Liver (tissue), 9 donors: ENCODE data around the gene CDH9. TPM values are rescaled to one million over a fixed set of nuclear protein-coding genes. Genes with fewer than 3 reads are reported as not detected.

Source experiments
- DNase-seq: peaks from one replicate; pipeline ENCODE4 v3.0.0-alpha.2; 2017; ENCODE audit warnings: low spot score
- H3K27ac ChIP-seq, 2 donors: one replicate each; pipeline ENCODE4 v1.7.0; 2013; ENCODE audit warnings: inconsistent platforms in 2 of 2, low read length in 2 of 2, control low read depth in 1 of 2, low read depth in 1 of 2, mild to moderate bottlenecking in 1 of 2
- H3K27me3 ChIP-seq, 4 donors: one replicate each; pipeline versions ENCODE4 v1.6.1 to v1.7.0; 2013; ENCODE audit warnings: low read length in 3 of 4, inconsistent platforms in 1 of 4, mild to moderate bottlenecking in 1 of 4, moderate library complexity in 1 of 4; ENCODE audit not compliant: control insufficient read depth in 4 of 4, insufficient read depth in 4 of 4
- H3K36me3 ChIP-seq, 4 donors: one replicate each; pipeline versions ENCODE4 v1.6.1 to v1.7.0; 2013; ENCODE audit warnings: low read length in 3 of 4, mild to moderate bottlenecking in 3 of 4, low read depth in 1 of 4, moderate library complexity in 1 of 4; ENCODE audit not compliant: control insufficient read depth in 4 of 4, insufficient read depth in 3 of 4
- H3K4me1 ChIP-seq, 4 donors: one replicate each; pipeline versions ENCODE4 v1.6.1 to v1.7.0; 2013; ENCODE audit warnings: low read length in 3 of 4, mild to moderate bottlenecking in 3 of 4, moderate library complexity in 1 of 4; ENCODE audit not compliant: control insufficient read depth in 4 of 4, insufficient read depth in 4 of 4
- H3K4me3 ChIP-seq, 3 donors: one replicate each; pipeline versions ENCODE4 v1.6.1 to v1.7.0; 2013; ENCODE audit warnings: low read length in 3 of 3, control low read depth in 1 of 3, low read depth in 1 of 3, mild to moderate bottlenecking in 1 of 3
- H3K9ac ChIP-seq, 2 donors: one replicate each; pipeline ENCODE4 v1.7.0; 2013; ENCODE audit warnings: low read length in 2 of 2, mild to moderate bottlenecking in 2 of 2, moderate library complexity in 2 of 2, control low read depth in 1 of 2, low read depth in 1 of 2
- H3K9me3 ChIP-seq, 4 donors: one replicate each; pipeline versions ENCODE4 v1.6.1 to v1.7.0; 2013; ENCODE audit warnings: low read length in 3 of 4; ENCODE audit not compliant: control insufficient read depth in 4 of 4
- EGR1 ChIP-seq, 2 donors: IDR thresholded peaks; 2 replicates each; pipeline ENCODE4 v1.6.1; 2016 to 2018; ENCODE audit warnings: antibody characterized with exemption in 2 of 2, low read depth in 2 of 2
- FOXA1 ChIP-seq: IDR thresholded peaks from 2 replicates; pipeline ENCODE4 v1.6.1; 2016; ENCODE audit warnings: antibody characterized with exemption
- FOXA2 ChIP-seq: IDR thresholded peaks from 2 replicates; pipeline ENCODE4 v1.6.1; 2016; ENCODE audit warnings: antibody characterized with exemption
- GABPA ChIP-seq, 2 donors: IDR thresholded peaks in 1 of 2; conservative IDR thresholded peaks in 1 of 2; 2 replicates each; pipeline ENCODE4 v1.6.1; 2016; ENCODE audit warnings: antibody characterized with exemption in 2 of 2, mild to moderate bottlenecking in 1 of 2, moderate library complexity in 1 of 2
- HNF4A ChIP-seq, 2 donors: conservative IDR thresholded peaks; 2 replicates each; pipeline ENCODE4 v1.6.1; 2016; ENCODE audit warnings: antibody characterized with exemption in 2 of 2, mild to moderate bottlenecking in 2 of 2
- JUND ChIP-seq, 2 donors: IDR thresholded peaks; 2 replicates each; pipeline ENCODE4 v1.6.1; 2016; ENCODE audit warnings: antibody characterized with exemption in 2 of 2
- MAX ChIP-seq: IDR thresholded peaks from 2 replicates; pipeline ENCODE4 v1.6.1; 2016; ENCODE audit warnings: antibody characterized with exemption
- NR2F2 ChIP-seq: IDR thresholded peaks from 2 replicates; pipeline ENCODE4 v1.6.1; 2016; ENCODE audit warnings: antibody characterized with exemption
- RAD21 ChIP-seq, 2 donors: IDR thresholded peaks; 2 replicates each; pipeline ENCODE4 v1.6.1; 2016; ENCODE audit warnings: antibody characterized with exemption in 2 of 2, mild to moderate bottlenecking in 2 of 2
- REST ChIP-seq: IDR thresholded peaks from 2 replicates; pipeline ENCODE4 v1.6.1; 2016; ENCODE audit warnings: antibody characterized with exemption, mild to moderate bottlenecking
- RXRA ChIP-seq, 2 donors: IDR thresholded peaks; 2 replicates each; pipeline ENCODE4 v1.6.1; 2017 to 2018; ENCODE audit warnings: antibody characterized with exemption in 2 of 2, mild to moderate bottlenecking in 1 of 2
- SP1 ChIP-seq: IDR thresholded peaks from 2 replicates; pipeline ENCODE4 v1.6.1; 2018; ENCODE audit warnings: antibody characterized with exemption, mild to moderate bottlenecking
- TAF1 ChIP-seq: conservative IDR thresholded peaks from 2 replicates; pipeline ENCODE4 v1.6.1; 2016; ENCODE audit warnings: antibody characterized with exemption, mild to moderate bottlenecking
- YY1 ChIP-seq: IDR thresholded peaks from 2 replicates; pipeline ENCODE4 v1.6.1; 2016; ENCODE audit warnings: antibody characterized with exemption, mild to moderate bottlenecking
- ZBTB33 ChIP-seq: IDR thresholded peaks from 2 replicates; pipeline ENCODE4 v1.6.1; 2016; ENCODE audit warnings: antibody characterized with exemption
- WGBS: extraction: QIAGEN DNeasy Blood & Tissue Kit; methylation state at CpG from one replicate; pipeline ENCODE4 v1.1.7; 2013; 5-methylcytosine and 5-hydroxymethylcytosine counted together
- polyA plus RNA-seq, 2 donors: library from polyadenylated mRNA; stranded (reverse) in 1 of 2; unstranded in 1 of 2; fragments of 200-250 nt in 1 of 2; fragments of >200 nt in 1 of 2; fragmentation: Nextera tagmentation in 1 of 2; extraction: Ambion mirVana in 1 of 2; gene quantifications; one replicate each; pipeline versions ENCODE4 v1.2.1 to v1.2.3, GENCODE V29; 2013 to 2015
- total RNA-seq, 2 donors: library from RNA; depleted of rRNA; stranded (reverse); fragments of >200 nt; gene quantifications; one replicate each; pipeline ENCODE4 v1.2.3, GENCODE V29; 2014
- TF ChIP-seq, protein P1 (sequence below): IDR thresholded peaks from 2 replicates; pipeline ENCODE4 v1.6.1; 2016; ENCODE audit warnings: antibody characterized with exemption
- TF ChIP-seq, protein P2 (sequence below): fragments of 150-350 bp; IDR thresholded peaks from 2 replicates; pipeline ENCODE4 v1.5.1; 2017; ENCODE audit warnings: improper control_type of control experiment, low read depth, low read length; ENCODE audit not compliant: missing input control
- donor health status: healthy.
- donor health status: healthy.
- donor health status: healthy.
- donor health status: healthy.
- donor health status: healthy.

Gene CDH9
- total and polyA plus RNA-seq, 4 donors: not detected

DNA sequence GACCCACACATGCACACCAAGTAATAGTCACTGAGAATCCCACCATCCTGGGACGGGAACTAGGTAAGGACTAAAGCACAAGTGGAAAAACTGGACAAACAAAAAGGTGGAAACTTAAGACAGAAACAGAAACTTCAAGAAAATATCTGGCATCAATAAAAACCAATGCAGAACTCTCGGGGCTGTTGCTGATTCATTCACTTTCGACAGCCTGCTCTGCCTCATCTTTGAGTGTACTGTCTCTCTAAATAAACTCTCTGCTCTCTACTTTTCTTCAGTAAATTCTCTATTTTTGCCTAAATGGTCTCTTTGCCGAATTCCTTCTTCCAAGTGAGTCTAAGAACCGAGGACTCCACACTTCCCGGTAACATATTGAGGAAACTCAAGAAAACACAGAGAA, 116.9 kb downstream of the CDH9 start:
- Histone ChIP-seq H3K27me3 (no peaks in the 10 kb centered on the region), H3K9ac (no peak overlapping the region), H3K27ac (no peak overlapping the region), H3K4me1 (no peaks in the 10 kb centered on the region), H3K4me3 (no peak overlapping the region), H3K36me3 (no peaks in the 10 kb centered on the region), H3K9me3 (no peaks in the 10 kb centered on the region)
- DNase-seq: no peak
- WGBS: 75% methylated on average over 6 of the region's 6 CpGs
- TF ChIP-seq SP1 (no peak), FOXA1 (no peak), JUND (IDR thresholded peaks at IDR 0.05) (no peak), REST (no peak), HNF4A (conservative IDR thresholded peaks at IDR 0.05) (no peak), RAD21 (IDR thresholded peaks at IDR 0.05) (no peak), YY1 (no peak), RXRA (IDR thresholded peaks at IDR 0.05) (no peak), TAF1 (no peak), MAX (no peak), NR2F2 (no peak), FOXA2 (no peak), ZBTB33 (no peak)
- TF ChIP-seq, protein P1, sequence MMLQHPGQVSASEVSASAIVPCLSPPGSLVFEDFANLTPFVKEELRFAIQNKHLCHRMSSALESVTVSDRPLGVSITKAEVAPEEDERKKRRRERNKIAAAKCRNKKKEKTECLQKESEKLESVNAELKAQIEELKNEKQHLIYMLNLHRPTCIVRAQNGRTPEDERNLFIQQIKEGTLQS: no peak
- TF ChIP-seq, protein P2, sequence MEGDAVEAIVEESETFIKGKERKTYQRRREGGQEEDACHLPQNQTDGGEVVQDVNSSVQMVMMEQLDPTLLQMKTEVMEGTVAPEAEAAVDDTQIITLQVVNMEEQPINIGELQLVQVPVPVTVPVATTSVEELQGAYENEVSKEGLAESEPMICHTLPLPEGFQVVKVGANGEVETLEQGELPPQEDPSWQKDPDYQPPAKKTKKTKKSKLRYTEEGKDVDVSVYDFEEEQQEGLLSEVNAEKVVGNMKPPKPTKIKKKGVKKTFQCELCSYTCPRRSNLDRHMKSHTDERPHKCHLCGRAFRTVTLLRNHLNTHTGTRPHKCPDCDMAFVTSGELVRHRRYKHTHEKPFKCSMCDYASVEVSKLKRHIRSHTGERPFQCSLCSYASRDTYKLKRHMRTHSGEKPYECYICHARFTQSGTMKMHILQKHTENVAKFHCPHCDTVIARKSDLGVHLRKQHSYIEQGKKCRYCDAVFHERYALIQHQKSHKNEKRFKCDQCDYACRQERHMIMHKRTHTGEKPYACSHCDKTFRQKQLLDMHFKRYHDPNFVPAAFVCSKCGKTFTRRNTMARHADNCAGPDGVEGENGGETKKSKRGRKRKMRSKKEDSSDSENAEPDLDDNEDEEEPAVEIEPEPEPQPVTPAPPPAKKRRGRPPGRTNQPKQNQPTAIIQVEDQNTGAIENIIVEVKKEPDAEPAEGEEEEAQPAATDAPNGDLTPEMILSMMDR: no peak

DNA sequence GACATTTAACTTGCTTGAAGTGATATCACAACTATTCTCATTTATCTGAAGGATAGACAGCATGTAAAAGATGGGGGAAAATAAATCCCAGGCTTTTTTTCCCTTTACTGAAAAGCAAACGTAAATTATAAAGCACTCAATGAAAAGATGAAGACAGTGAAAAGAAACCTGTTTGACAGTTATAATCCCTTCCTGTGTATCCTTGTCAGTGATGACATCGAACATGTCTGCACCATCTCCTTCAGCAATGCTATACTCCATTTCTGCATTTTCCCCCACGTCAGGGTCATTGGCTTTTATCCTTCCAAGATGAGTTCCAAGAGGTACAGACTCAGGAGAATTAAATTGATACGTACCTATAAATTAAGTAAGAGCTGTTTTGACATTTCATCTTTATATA, 134.9 kb downstream of the CDH9 start:
- WGBS: 68% methylated on average over 4 of the region's 4 CpGs
- TF ChIP-seq MAX: no peak
- no peak for TF ChIP-seq ZBTB33
- TF ChIP-seq EGR1 (IDR thresholded peaks at IDR 0.05; ENCODE audit: low read depth in 2 of 2): no peak
- no peak for TF ChIP-seq GABPA (IDR thresholded peaks at IDR 0.05 in 1 of 2, conservative IDR thresholded peaks at IDR 0.05 in 1 of 2)
- TF ChIP-seq, protein P1: no peak
- no peak for TF ChIP-seq NR2F2
- no peak for TF ChIP-seq YY1
- no peak for TF ChIP-seq RAD21 (IDR thresholded peaks at IDR 0.05)
- no peak for TF ChIP-seq SP1
- TF ChIP-seq TAF1: no peak

More for the DNA sequence above, 134.9 kb downstream of the CDH9 start:
- no peaks in the 10 kb centered on the region for H3K27me3 ChIP-seq
- no peaks in the 10 kb centered on the region for H3K4me1 ChIP-seq
- H3K9ac ChIP-seq: no peak overlapping the region
- no peak for DNase-seq
- H3K36me3 ChIP-seq: no peaks in the 10 kb centered on the region
- H3K27ac ChIP-seq: no peak overlapping the region
- H3K4me3 ChIP-seq: no peak overlapping the region
- no peaks in the 10 kb centered on the region for H3K9me3 ChIP-seq
